ENCODE data around the gene ST6GALNAC5.

Gene ST6GALNAC5

DNA sequence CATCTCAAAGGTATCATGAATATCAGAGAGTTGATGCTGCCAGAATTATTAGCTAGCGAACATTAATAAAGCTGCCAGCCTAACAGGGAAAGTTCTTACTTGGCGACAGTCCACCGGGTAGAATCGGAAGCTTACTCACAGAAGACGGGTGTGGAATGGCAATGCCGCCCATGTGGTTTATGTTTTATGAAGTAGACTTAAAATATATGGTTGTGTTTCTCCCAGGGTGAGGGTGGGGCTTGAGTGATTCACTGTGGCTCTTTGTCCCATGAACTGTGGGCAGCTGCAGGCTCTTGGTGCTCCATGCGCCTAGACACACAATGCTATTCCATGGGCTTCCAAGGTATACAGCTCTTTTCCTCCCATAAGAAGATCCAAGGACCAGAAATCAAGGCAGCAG, 189.2 kb downstream of the ST6GALNAC5 start:
- no peak for DNase-seq

DNA sequence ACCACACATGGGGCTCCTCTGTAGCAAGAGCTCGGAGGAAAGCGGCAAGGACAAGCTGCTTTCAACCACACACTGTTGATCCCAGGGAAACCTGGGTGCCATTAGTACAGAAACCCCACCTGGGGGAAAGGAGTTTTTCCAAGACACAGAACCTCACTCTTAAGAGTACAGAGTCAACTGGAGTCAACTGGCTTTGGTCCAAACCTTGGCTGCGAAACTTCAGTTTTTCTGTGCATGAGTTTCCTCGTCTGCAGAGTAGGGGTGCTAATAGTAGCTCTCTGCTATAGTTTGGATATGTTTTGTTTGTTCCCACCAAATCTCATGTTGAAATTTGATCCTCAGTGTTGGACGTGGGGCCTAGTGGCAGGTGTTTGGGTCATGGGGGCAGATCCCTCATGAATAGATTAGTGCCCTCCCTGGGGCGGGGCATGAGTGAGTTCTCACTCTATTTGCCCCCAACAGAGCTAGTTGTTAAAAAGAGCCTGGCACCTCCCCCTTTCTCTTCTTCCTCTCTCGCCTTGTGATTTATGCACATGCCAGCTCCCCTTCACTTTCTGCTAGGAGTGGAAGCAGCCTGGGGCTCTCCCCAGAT, 190.8 kb downstream of the ST6GALNAC5 start:
- DNase-seq = no peak

DNA sequence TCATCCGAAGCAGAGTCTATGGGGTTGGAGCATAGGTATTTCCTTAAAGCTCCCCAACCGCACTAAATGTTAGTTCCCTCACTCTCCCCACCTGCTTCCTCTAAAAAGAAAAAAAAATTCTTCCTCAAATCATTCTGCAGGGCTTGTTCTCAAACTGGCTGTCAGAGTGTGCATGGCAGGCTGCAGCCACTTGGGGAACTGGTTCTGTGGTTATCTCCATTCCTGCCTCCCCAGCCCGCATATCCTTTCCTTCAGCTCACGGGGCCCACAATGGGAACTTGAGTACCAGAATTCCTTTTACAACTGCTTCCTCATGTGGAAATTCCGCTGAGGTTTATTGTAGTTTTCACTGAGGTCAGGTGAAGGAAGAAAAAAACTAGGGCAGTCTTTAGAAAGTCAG, 192.7 kb downstream of the ST6GALNAC5 start:
- DNase-seq = no peak

DNA sequence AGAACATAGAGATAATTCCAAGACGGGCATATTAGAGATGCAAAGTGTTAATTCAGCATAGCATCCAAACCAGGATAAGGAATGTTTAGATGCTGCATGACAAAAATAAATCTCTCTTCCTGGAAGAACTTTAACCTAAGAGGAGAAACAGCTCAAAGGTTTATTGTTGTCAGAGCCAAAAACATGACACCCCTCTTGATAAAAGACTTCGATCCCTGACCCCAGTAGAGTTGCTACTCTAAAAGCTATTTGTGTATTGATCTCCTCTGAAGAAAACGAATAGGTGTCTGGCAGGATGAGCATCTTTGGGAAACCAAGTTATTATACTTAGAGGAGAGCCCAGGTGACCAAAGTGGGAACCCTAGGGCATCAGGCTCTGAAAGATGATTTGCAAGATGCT, 193.9 kb downstream of the ST6GALNAC5 start:
- no peak for DNase-seq

DNA sequence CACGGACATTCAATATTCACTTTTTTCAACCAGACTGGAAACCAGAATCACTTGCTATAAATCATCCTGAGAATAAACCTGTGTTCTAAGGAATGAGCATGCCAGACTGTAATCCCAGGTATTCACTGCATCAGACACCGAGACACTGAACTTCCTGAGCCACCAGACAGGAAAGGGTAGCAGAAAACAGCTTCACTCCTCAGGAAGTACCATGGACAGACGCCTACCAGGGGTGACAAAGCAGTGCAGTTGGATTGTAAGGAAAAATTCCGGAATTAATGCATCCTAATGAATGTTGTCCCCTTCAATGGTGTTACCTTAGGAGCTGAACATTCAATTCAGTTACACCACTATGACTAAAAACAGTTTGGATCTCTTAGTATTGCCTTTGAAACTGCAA, 195.8 kb downstream of the ST6GALNAC5 start:
- no peak for DNase-seq

DNA sequence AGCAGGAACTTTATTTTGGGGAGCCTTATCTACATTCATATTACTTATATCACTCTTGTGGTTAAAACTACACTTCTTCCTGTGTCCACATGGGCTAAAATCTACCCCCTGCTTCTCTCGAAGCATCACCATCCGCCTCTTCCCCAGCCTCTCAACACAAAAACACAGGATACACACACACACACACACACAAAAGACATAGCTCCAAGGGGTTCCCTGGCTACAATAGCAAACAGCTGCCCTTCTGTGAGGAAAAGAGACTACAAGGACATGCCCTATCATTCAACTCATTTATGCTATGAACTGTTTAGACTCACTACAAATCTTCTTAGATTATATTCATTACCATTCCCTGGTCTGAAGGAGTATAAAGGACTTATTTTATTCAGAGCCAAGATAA, 197.0 kb downstream of the ST6GALNAC5 start:
- peak in 1 of 3 experiments; percentile 17 for DNase-seq

DNA sequence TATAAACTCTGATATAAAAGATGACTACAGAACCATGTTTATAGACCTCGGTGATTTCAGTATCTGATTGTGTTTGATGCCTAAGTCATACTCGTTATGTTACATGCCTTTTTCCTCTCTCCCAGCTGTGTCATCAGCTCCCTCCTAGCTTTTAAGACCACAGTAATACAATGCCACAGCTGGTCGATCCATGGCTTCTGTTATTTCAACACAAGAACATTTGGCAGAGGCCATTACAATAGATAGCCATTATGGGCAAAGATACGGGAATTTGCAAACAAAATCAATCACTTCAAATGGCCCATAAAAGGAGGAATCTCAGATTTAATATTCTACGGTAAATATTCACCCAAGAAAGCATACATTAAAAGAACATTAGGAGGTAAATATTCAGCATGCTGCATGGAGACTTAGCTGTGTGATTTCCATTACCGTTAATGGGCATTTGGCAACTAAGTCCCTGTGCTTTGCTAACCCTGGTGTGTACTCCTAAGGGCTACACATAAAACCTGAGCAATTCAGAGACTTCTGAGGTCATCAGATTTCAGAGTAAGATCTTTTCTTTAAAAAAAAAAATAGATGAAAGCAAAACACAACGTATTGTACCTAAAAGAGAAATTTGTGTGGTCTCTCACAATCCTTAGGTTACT, 198.5 kb downstream of the ST6GALNAC5 start:
- peak in 1 of 3 experiments; percentile 39 for DNase-seq

DNA sequence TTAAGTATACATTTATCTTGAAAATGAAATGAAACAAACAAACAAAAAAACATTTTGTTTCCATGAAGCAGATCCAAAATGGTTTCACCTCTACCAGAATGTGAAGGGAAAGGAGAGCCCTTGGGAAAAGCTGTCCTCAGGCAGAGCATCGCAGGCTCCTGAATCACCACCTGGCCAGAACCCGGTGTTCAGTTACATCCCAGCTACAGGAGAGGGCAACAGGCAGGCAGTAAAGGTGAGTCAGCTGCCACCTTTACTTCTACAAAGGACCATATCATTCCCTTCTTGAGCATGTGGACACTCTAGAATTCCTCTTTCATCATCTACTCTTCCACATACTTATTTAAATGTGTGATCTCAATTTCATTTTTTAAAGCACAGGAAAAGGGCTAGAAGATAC, 200.7 kb downstream of the ST6GALNAC5 start:
- peak in 2 of 3 experiments; percentile 5 to 18 for DNase-seq

DNA sequence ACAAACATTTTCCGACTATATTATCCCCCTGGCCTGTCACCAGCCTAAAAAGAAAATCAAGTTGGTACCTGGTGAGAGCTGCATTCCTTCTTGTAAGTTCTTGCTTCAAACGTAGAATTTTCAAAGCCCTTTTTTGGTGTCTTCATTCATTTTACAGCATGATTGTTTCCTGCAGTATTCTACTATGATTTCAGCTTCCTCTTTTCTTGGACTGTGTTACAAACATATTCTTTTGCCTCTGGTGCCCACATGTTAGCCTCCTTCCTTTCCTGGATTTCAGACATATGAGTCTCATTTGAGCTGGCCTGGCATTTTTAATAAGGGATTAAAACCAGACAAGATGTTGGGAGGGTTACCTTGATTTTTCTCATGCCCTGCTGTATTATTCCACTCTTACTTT, 209.5 kb downstream of the ST6GALNAC5 start:
- no peak for DNase-seq

DNA sequence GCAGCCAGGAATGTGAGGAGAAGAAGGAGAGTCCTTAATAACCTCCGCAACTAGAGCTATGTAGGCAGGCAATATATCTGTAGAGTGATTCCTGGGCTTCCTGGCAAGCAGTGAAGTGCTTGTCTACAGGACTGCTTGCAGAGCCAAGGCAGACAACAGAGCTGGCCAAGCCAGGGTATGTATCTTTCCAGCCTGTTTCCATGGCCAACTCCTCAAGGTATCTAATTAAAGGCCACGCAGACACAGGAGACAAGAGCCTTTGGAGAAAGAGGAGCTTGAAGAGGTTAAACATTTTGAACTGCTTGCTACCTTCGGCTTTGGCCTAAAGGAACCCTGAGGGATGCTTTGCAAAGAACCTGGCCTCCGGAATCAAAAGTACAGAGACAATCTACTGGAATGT, 214.6 kb downstream of the ST6GALNAC5 start:
- DNase-seq = no peak

DNA sequence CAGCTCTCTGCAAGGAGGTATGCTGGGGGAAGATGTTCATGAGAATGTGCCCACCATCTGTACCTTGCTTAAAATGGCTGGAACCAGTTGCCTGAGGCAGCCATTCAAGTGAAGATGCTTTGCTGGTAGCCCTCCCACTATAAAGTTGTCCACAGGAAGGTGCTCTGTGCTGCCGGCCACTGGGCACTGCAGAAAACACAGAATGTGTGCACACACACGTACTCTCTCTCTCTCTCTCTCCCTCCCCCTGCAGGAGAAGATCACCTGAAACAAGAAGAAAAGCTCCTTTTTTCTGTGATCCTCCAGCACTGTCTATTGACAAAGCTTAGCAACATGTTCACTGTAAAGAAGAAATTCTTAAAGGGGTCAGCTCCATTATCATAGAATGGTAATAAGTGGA, 217.2 kb downstream of the ST6GALNAC5 start:
- no peak for DNase-seq

DNA sequence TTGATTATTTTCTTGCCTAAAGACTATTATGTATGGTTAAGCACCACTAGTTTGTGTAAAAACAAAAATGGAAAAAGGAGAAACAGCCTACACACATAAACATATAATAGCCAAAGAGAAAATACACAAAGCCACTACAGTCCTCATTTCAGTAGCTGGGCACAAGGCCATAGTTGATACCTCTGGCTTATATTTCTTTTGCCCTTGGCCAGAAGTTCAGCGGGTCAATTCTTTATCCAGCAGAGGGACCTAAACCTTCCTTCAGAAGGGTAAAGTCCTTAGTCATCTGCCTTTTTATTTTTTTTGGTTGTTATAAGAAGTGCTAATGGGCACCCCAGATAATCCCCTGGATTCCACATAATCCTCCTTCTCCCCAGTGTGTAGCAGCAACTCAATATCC, 217.8 kb downstream of the ST6GALNAC5 start:
- no peak for DNase-seq

DNA sequence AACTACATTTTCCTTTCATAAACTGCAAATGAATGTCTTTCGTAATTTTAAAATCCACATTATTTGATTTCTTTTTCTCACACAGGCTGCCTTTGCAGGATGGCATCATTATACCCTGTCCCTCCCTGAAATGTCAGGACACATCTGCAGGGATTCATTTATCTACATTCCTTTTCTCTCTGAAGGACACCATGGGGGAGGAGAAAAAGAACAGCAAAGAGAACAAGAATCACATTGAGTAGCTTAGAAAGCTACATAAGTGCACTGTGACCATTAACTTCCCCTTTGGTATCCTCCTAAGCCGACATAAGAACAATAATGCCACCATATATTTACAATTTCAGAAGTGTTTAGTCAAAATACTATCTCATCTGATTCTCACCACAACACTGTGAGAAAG, 222.5 kb downstream of the ST6GALNAC5 start:
- no peak for DNase-seq

DNA sequence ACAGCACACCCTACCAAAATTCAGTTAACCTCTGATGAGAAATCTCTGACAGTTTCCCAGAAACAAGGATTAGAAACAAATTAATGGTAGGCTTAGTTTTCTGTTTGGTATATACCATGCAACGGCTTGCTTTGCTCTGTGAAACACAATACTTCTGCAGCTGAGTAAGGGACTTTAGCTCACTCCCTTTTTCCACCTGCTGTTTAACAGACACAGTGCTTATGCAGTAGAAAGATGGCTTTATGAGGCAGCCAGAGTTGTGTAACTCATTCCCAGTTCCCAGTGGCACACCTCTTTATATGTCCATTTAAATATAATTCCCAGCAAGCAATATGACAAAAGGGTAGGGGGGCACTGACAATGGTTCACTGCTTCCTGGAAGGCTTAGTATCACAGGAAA, 228.0 kb downstream of the ST6GALNAC5 start:
- peak in 1 of 3 experiments; percentile 25 for DNase-seq

DNA sequence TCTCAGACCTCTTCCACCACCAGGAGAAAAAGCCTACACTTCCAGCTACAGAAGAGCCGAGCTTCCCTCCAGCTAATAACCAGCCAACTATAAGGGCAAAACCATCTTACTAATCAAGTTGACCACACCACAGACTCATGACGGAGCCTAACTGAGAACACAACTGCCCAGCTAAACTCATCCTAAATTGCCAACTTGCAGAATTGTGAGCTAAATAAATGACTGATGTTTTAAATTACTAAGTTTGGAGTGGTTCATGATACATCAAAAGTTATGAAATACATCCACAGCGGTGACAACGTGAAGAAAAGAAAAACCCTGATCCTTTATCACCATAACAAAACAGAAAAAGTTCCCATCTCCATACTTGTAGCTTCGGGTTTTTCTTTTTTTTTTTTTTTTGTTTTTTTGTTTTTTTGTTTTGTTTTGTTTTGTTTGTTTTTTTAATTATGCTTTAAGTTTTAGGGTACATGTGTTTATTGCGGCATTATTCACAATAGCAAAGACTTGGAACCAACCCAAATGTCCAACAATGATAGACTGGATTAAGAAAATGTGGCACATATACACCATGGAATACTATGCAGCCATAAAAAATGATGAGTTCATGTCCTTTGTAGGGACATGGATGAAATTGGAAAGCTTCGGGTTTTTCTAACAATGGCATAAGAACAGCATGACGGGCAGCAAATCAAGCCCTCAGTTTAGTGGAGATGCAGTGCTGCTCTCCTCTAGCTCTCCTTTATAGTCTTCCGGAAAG, 229.4 kb downstream of the ST6GALNAC5 start:
- DNase-seq = no peak

DNA sequence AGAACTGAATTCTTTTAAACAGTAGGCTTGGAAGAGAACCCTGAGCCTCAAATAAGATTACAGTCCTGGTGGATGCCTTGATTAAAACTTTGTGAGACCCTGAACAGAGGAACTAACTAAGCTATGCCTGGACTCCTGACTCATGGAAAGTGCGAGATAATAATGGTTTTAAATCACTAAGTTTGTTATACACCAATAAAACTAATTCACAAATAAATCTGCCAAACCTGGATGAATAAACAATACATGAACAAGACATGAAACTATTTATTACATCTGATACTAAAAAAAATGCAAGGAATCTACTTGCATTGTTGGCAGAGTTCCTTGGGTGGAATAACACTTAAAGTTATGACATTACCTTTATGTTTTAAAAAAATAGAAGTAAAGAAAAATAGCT, 233.6 kb downstream of the ST6GALNAC5 start:
- DNase-seq = no peak

DNA sequence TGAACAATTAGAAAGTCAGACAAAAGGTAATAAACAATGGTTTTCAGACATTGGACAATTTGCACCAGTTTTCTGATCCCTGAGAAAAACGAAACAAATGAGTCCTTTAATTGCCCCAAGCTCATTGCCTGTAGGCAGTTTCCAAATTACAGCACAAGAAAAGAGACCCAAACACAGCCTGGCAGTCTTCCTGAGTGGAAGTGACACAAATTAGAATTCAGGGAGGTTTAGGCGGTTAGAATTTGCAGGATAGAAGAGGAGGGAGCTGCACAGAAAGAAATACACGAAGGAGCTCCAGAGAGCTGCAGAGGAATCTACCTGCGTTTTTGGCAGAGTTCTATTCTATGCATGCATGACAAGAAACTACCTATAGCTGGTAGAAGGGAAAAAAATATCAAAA, 236.2 kb downstream of the ST6GALNAC5 start:
- no peak for DNase-seq

DNA sequence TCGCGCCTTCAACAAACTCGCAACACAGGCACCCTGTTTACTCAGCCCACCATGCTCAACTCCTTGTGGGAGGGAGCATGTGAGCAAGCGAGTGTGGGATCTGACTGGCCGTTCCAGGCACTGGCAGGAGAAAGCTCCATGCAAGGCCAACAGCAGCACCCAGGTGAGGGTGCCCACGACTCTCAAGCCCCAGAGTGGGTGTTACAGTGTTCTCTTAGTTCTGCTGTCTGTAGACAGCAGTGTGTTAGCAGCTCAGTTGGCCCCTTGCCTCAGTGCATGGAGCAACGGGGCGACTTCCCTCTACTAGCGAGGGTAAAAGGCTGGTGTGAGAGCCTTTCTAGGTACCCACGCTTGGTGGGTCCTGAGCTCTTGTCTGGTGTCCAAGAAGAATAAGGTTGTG, 237.4 kb downstream of the ST6GALNAC5 start:
- DNase-seq = no peak
